Fibroblast of the aortic adventitia (primary cell): Measurements from ENCODE around the gene SLITRK3. TPM values are rescaled to one million over a fixed set of nuclear protein-coding genes. Genes with fewer than 3 reads are reported as not detected.

Experiments
- total RNA-seq: library from RNA; depleted of rRNA; stranded (reverse); fragments of >200 nt; gene quantifications from 2 replicates; pipeline ENCODE4 v1.2.3, GENCODE V29; 2012; ENCODE audit warnings: low replicate concordance

SLITRK3 gene
- total RNA-seq, 1 donor, result not detected

Other genes with a start within 250 kb of the SLITRK3 start
- not detected in 2 replicates for gene SI, start 117.9 kb downstream of the SLITRK3 start, total RNA-seq